GM12878 (cell line): ENCODE results near the gene ADCK1.

Source experiments
- E2F4 ChIP-seq: IDR thresholded peaks from 2 replicates; pipeline ENCODE4 v1.6.1; 2012; ENCODE audit warnings: low read depth, low read length, improper control_type of control experiment
- EED ChIP-seq: sonication (generic); IDR thresholded peaks from 2 replicates; pipeline ENCODE4 v1.6.1; 2016; ENCODE audit warnings: antibody characterized with exemption, low read depth
- POU2F2 ChIP-seq: IDR thresholded peaks from 3 replicates; pipeline ENCODE4 v1.6.1; 2011; ENCODE audit warnings: low read depth, mild to moderate bottlenecking, low read length, borderline replicate concordance
- TBL1XR1 ChIP-seq: IDR thresholded peaks from 2 replicates; pipeline ENCODE4 v1.6.1; 2012; ENCODE audit warnings: low read depth, low read length, improper control_type of control experiment
- TF ChIP-seq, protein P1 (sequence below), 3 experiments: IDR thresholded peaks in 2 of 3; conservative IDR thresholded peaks in 1 of 3; 2 replicates each; pipeline ENCODE4 v1.5.1; 2011; ENCODE audit warnings: low read depth in 3 of 3, low read length in 3 of 3, mild to moderate bottlenecking in 3 of 3, control low read depth in 2 of 3, moderate library complexity in 2 of 3, inconsistent platforms in 1 of 3, mixed read lengths in 1 of 3; ENCODE audit not compliant: control insufficient read depth in 2 of 3, insufficient read depth in 1 of 3; ENCODE audit errors: extremely low read depth in 1 of 3

- TF ChIP-seq, protein P1, sequence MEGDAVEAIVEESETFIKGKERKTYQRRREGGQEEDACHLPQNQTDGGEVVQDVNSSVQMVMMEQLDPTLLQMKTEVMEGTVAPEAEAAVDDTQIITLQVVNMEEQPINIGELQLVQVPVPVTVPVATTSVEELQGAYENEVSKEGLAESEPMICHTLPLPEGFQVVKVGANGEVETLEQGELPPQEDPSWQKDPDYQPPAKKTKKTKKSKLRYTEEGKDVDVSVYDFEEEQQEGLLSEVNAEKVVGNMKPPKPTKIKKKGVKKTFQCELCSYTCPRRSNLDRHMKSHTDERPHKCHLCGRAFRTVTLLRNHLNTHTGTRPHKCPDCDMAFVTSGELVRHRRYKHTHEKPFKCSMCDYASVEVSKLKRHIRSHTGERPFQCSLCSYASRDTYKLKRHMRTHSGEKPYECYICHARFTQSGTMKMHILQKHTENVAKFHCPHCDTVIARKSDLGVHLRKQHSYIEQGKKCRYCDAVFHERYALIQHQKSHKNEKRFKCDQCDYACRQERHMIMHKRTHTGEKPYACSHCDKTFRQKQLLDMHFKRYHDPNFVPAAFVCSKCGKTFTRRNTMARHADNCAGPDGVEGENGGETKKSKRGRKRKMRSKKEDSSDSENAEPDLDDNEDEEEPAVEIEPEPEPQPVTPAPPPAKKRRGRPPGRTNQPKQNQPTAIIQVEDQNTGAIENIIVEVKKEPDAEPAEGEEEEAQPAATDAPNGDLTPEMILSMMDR (IDR thresholded peaks at IDR 0.05 in 2 of 3, conservative IDR thresholded peaks at IDR 0.05 in 1 of 3; ENCODE audit: control insufficient read depth in 2 of 3, extremely low read depth in 1 of 3, insufficient read depth in 1 of 3, low read depth in 3 of 3, low read length in 3 of 3), result no peak
- TF ChIP-seq E2F4 (no peak), TBL1XR1 (no peak), EED (no peak), POU2F2 (no peak)
These were observed 39.1 kb downstream of the ADCK1 start for GRCh38 chr14:77838831-77839511.
